Ishikawa (cell line): ENCODE measurements around the gene RNF135.

ENCODE experiments used
- EP300 ChIP-seq: IDR thresholded peaks from 2 replicates; pipeline ENCODE4 v1.6.1; 2012; ENCODE audit warnings: borderline replicate concordance
- RAD21 ChIP-seq: IDR thresholded peaks from 2 replicates; pipeline ENCODE4 v1.6.1; 2012; ENCODE audit warnings: low read depth
- YY1 ChIP-seq: IDR thresholded peaks from 2 replicates; pipeline ENCODE4 v1.6.1; 2012; ENCODE audit warnings: low read depth
- TF ChIP-seq, protein P1 (sequence below): IDR thresholded peaks from 2 replicates; pipeline ENCODE4 v1.6.1; 2012
- TF ChIP-seq, protein P2 (sequence below): IDR thresholded peaks from 2 replicates; pipeline ENCODE4 v1.6.1; 2012; ENCODE audit warnings: low read depth, mild to moderate bottlenecking

DNA sequence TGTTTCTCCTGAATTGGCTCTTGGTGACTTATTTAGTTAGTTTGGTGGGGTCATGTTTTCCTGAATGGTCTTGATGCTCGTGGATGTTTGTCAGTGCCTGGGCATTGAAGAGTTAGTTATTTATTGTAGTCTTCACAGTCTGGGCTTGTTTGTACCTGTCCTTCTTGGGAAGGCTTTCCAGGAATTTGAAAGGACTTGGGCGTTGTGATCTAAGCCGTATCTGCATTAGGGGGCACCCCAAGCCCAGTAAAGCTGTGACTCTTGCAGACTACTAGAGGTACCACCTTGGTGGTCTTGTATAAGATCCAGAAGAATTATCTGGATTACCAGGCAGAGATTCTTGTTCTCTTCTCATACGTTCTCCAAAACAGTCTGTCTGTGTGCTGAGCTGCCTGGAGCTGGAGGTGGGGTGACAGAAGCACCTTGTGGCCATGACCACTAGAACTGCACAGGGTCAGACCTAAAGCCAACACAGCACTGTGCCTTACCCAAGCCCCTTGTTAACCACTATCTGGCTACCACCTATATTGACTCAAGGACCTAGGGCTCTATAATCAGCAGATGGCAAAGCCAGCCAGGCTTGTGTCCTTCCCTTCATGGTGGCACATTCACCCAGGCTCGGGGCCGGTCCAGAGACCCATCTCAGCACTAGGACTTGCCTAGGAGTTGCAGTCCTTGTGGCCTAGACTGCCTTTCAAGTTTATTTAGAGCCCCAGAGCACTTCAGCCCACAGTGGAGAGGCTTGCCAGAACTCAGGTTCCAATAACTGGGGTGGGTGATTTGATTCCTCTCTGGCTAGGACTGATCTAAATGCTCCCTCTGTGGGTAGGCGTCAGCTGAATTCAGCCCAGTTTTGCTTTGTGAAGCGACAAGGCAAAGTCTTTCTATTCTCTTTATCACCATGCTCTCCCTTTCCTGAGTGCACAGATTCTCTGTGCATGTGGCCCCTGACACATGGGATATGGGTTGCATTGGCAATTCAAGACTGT, 11.0 kb downstream of the RNF135 start:
- TF ChIP-seq, protein P1, sequence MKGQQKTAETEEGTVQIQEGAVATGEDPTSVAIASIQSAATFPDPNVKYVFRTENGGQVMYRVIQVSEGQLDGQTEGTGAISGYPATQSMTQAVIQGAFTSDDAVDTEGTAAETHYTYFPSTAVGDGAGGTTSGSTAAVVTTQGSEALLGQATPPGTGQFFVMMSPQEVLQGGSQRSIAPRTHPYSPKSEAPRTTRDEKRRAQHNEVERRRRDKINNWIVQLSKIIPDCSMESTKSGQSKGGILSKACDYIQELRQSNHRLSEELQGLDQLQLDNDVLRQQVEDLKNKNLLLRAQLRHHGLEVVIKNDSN, result no peak
- TF ChIP-seq YY1 (no peak), RAD21 (no peak), EP300 (no peak)
- TF ChIP-seq, protein P2, sequence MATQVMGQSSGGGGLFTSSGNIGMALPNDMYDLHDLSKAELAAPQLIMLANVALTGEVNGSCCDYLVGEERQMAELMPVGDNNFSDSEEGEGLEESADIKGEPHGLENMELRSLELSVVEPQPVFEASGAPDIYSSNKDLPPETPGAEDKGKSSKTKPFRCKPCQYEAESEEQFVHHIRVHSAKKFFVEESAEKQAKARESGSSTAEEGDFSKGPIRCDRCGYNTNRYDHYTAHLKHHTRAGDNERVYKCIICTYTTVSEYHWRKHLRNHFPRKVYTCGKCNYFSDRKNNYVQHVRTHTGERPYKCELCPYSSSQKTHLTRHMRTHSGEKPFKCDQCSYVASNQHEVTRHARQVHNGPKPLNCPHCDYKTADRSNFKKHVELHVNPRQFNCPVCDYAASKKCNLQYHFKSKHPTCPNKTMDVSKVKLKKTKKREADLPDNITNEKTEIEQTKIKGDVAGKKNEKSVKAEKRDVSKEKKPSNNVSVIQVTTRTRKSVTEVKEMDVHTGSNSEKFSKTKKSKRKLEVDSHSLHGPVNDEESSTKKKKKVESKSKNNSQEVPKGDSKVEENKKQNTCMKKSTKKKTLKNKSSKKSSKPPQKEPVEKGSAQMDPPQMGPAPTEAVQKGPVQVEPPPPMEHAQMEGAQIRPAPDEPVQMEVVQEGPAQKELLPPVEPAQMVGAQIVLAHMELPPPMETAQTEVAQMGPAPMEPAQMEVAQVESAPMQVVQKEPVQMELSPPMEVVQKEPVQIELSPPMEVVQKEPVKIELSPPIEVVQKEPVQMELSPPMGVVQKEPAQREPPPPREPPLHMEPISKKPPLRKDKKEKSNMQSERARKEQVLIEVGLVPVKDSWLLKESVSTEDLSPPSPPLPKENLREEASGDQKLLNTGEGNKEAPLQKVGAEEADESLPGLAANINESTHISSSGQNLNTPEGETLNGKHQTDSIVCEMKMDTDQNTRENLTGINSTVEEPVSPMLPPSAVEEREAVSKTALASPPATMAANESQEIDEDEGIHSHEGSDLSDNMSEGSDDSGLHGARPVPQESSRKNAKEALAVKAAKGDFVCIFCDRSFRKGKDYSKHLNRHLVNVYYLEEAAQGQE, result no peak
